Stimulated activated memory B cell treated with anti-CD40 and anti-IgM and Interleukin-4, amounts not matched to agents 10 μg/mL and 1 μg/mL and 100 μg/mL, for 72 hours (primary cell): ENCODE measurements around the gene IL4R.

Experiments used
- ATAC-seq: fragments of 150-1000 bp; cut with Tn5 transposase; 2 replicates; pipeline ENCODE4 v1.10.0; 2021
- H3K27ac Mint-ChIP-seq: one replicate; pipeline ENCODE4 v1.8.0; 2022; ENCODE audit warnings: mild to moderate bottlenecking, mixed read lengths
- H3K27me3 Mint-ChIP-seq: one replicate; pipeline ENCODE4 v1.8.0; 2022; ENCODE audit warnings: mixed read lengths
- H3K36me3 Mint-ChIP-seq: one replicate; pipeline ENCODE4 v1.8.0; 2022; ENCODE audit warnings: mixed read lengths
- H3K4me1 Mint-ChIP-seq: one replicate; pipeline ENCODE4 v1.8.0; 2022; ENCODE audit warnings: mixed read lengths
- H3K4me3 Mint-ChIP-seq: one replicate; pipeline ENCODE4 v1.8.0; 2022; ENCODE audit warnings: mild to moderate bottlenecking, moderate library complexity, mixed read lengths
- H3K9me3 Mint-ChIP-seq: one replicate; pipeline ENCODE4 v1.8.0; 2022; ENCODE audit warnings: mixed read lengths

The IL4R gene

GRCh38 chr16:27317320-27317719, 3.5 kb downstream of the IL4R start:
- H3K27me3 Mint-ChIP-seq = no peaks in the 10 kb centered on the region
- H3K4me1 Mint-ChIP-seq = peaks cover 81% of the 10 kb centered on the region
- peaks cover 28% of the 10 kb centered on the region for H3K36me3 Mint-ChIP-seq
- H3K4me3 Mint-ChIP-seq = peak overlapping the region; percentile 66
- H3K9me3 Mint-ChIP-seq = no peaks in the 10 kb centered on the region
- ATAC-seq = no peak
- H3K27ac Mint-ChIP-seq = peak overlapping the region; percentile 86

- H3K36me3 Mint-ChIP-seq = peaks cover 31% of the 10 kb centered on the region
- peak overlapping the region; percentile 86 for H3K27ac Mint-ChIP-seq
- ATAC-seq = peak; percentile 44
- H3K4me3 Mint-ChIP-seq = peak overlapping the region; percentile 66
- H3K9me3 Mint-ChIP-seq = no peaks in the 10 kb centered on the region
- peaks cover 82% of the 10 kb centered on the region for H3K4me1 Mint-ChIP-seq
- H3K27me3 Mint-ChIP-seq = no peaks in the 10 kb centered on the region
Observed at GRCh38 chr16:27317738-27318391, 4.1 kb downstream of the IL4R start.

- H3K36me3 Mint-ChIP-seq = peaks cover 37% of the 10 kb centered on the region
Observed at GRCh38 chr16:27318392-27319256, 4.8 kb downstream of the IL4R start.

GRCh38 chr16:27319257-27319965, 5.6 kb downstream of the IL4R start:
- ATAC-seq = no peak
- H3K36me3 Mint-ChIP-seq = peaks cover 43% of the 10 kb centered on the region
- H3K27ac Mint-ChIP-seq = peak overlapping the region; percentile 86
- no peaks in the 10 kb centered on the region for H3K27me3 Mint-ChIP-seq
- peak overlapping the region; percentile 14 for H3K4me3 Mint-ChIP-seq
- no peaks in the 10 kb centered on the region for H3K9me3 Mint-ChIP-seq
- H3K4me1 Mint-ChIP-seq = peaks cover 92% of the 10 kb centered on the region

More at GRCh38 chr16:27318392-27319256, 4.8 kb downstream of the IL4R start:
- H3K4me3 Mint-ChIP-seq = peak overlapping the region; percentile 66
- peaks cover 85% of the 10 kb centered on the region for H3K4me1 Mint-ChIP-seq
- no peaks in the 10 kb centered on the region for H3K27me3 Mint-ChIP-seq
- H3K9me3 Mint-ChIP-seq = no peaks in the 10 kb centered on the region
- ATAC-seq = peak; percentile 89
- H3K27ac Mint-ChIP-seq = peak overlapping the region; percentile 86

- Mint-ChIP-seq H3K36me3 (peaks cover 46% of the 10 kb centered on the region), H3K9me3 (no peaks in the 10 kb centered on the region), H3K27ac (peak overlapping the region; percentile 86), H3K4me1 (peaks cover 90% of the 10 kb centered on the region), H3K4me3 (no peak overlapping the region), H3K27me3 (no peaks in the 10 kb centered on the region)
- ATAC-seq = no peak
Observed at GRCh38 chr16:27320261-27321012, 6.7 kb downstream of the IL4R start.

DNA sequence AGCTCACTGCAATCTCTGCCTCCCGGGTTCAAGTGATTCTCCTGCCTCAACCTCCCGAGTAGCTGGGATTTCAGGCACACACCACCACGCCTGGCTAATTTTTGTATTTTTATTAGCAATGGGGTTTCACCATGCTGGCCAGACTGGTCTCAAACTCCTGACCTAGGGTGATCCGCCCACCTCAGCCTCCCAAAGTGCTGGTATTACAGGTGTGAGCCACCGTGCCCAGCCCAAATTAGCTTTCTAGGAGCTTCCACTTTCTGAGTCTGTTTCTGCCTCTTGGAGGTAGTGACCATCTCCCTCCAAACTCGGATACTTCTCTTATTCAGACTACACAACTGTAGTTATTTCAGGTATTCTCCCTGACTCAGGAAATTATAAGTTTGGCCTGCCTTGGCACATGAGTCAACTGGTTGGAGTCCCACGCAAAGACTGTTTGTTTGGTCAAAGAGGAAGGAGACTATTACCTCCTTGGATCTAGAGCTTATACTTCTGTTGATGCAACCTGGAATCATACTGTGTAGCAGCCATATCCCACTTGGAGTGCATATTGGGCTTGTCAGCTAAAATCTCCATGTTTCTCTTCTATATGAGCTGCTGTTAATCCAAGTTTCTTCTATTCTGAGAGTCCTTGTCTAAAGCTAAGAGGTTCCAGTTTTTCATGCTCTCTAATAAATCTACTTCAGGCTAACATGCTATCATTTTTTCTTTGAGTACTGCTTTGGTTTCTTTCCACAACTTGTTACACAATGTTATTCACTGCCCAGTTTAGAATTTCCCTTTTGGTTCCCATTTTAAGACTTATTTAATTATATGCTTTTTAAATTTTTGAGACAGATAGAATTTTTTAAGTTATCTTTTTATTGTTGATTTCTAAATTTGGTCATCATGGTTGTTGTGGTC, 7.5 kb downstream of the IL4R start:
- Mint-ChIP-seq H3K4me1 (peaks cover 89% of the 10 kb centered on the region), H3K27ac (no peak overlapping the region), H3K4me3 (no peak overlapping the region), H3K9me3 (no peaks in the 10 kb centered on the region), H3K27me3 (no peaks in the 10 kb centered on the region), H3K36me3 (peaks cover 50% of the 10 kb centered on the region)
- ATAC-seq = no peak

GRCh38 chr16:27322858-27323780, 9.3 kb downstream of the IL4R start:
- Mint-ChIP-seq H3K27me3 (no peaks in the 10 kb centered on the region), H3K36me3 (peaks cover 56% of the 10 kb centered on the region), H3K4me1 (peaks cover 82% of the 10 kb centered on the region), H3K9me3 (no peaks in the 10 kb centered on the region), H3K4me3 (no peak overlapping the region), H3K27ac (no peak overlapping the region)
- no peak for ATAC-seq

- H3K27me3 Mint-ChIP-seq = no peaks in the 10 kb centered on the region
- no peak overlapping the region for H3K4me3 Mint-ChIP-seq
- ATAC-seq = no peak
- H3K4me1 Mint-ChIP-seq = peaks cover 77% of the 10 kb centered on the region
- H3K27ac Mint-ChIP-seq = no peak overlapping the region
- peaks cover 2% of the 10 kb centered on the region for H3K9me3 Mint-ChIP-seq
- peaks cover 56% of the 10 kb centered on the region for H3K36me3 Mint-ChIP-seq
Observed at GRCh38 chr16:27323781-27324561, 10.2 kb downstream of the IL4R start.

DNA sequence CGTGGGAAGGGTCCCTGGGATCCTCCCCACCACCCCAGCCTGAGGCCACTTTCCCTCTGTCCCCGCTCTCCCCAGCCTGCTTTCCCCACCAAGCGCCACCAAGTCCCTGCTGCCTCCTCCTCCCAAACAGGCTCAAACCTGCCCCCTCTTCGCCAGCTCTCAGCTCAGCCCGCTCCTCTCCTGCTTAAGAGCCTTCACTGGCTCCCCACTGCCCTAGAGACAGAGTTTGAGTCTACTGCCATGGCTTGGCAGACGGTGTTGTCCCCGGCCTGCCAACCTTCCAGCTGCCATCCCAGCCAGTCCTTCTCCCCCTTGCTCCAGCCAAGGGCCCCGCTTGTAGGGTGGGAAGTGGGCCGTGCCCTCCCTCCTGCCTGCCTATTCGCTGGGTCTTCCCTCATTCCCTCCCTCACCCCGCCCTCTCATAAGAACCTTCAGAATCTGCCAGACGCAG, 11.1 kb downstream of the IL4R start:
- peaks cover 56% of the 10 kb centered on the region for H3K36me3 Mint-ChIP-seq
- no peak for ATAC-seq
- peaks cover 3% of the 10 kb centered on the region for H3K9me3 Mint-ChIP-seq
- H3K27me3 Mint-ChIP-seq = no peaks in the 10 kb centered on the region
- H3K4me1 Mint-ChIP-seq = peaks cover 77% of the 10 kb centered on the region
- H3K4me3 Mint-ChIP-seq = no peak overlapping the region
- H3K27ac Mint-ChIP-seq = no peak overlapping the region

DNA sequence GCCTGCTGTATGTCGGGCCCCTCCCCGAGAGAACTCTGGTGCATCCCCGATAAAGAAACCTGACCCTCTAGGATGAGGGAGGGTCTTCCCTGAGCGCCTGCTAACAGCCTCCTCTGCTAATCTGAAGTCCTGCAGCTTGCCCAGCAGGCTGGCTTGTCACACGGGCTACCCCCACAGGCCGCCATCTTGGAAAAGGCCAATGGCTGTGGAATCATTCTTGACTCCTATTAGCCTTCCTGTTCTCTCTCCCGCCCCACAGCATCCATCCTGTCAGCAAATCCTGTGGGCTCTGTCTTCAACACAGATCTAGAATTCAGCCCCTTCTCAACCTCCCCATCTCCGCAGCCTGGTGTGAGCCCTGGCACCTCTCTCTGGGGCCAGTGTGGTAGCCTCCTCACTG, 12.0 kb downstream of the IL4R start:
- no peak overlapping the region for H3K4me3 Mint-ChIP-seq
- ATAC-seq = no peak

GRCh38 chr16:27326251-27326650, 12.5 kb downstream of the IL4R start:
- Mint-ChIP-seq H3K4me3 (no peak overlapping the region), H3K36me3 (peaks cover 67% of the 10 kb centered on the region), H3K9me3 (peaks cover 3% of the 10 kb centered on the region), H3K27me3 (no peaks in the 10 kb centered on the region), H3K4me1 (peaks cover 69% of the 10 kb centered on the region), H3K27ac (peak overlapping the region; percentile 37)
- ATAC-seq = no peak

More for the DNA sequence above, 12.0 kb downstream of the IL4R start:
- peak overlapping the region; percentile 37 for H3K27ac Mint-ChIP-seq
- H3K27me3 Mint-ChIP-seq = no peaks in the 10 kb centered on the region
- peaks cover 3% of the 10 kb centered on the region for H3K9me3 Mint-ChIP-seq
- H3K4me1 Mint-ChIP-seq = peaks cover 74% of the 10 kb centered on the region
- peaks cover 62% of the 10 kb centered on the region for H3K36me3 Mint-ChIP-seq

DNA sequence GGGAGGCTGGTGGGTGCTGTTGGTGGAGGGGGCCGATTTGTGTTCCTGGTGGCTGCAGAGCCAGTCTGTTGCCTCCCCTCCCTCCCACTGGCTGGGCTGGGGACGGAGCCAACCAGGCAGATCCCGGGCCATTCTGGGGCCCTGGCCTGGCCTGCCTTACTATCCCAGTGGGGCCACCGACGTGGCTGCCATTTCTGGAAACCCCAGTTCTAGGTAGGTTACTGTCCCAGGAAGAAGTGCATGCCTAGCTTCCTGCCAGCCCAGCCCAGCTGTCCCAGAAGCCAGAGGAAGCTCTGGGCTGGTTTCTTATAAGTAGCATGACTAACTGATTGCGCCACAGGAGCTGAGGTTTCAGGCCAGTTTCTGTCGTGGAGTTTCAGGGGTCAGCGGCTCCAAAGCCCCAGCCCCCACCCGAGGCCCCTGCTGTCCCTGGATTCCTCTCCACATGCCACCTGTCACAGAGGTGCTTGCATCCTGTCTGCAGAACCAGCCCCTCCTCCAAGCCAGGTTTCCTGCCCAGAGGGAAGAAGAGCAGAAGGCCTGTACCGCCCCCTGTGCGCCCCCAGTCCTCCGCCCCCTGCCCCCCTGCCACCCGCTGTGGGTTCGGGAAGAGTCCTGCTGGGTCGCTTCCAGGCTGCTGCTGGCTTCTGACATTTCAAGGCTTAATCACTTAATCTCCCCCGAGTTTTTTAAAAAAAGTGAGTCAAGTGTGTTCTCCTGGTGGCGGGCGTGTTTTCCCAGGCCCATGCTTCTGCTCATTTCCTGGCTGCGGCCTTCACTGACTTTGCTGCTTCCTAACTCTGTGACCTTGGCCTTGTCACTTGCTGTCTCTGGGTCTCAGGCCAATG, 13.2 kb downstream of the IL4R start:
- no peak for ATAC-seq
- H3K27ac Mint-ChIP-seq = peak overlapping the region; percentile 37
- no peak overlapping the region for H3K4me3 Mint-ChIP-seq
- peaks cover 3% of the 10 kb centered on the region for H3K9me3 Mint-ChIP-seq
- H3K4me1 Mint-ChIP-seq = peaks cover 65% of the 10 kb centered on the region
- peaks cover 71% of the 10 kb centered on the region for H3K36me3 Mint-ChIP-seq
- no peaks in the 10 kb centered on the region for H3K27me3 Mint-ChIP-seq
